HG03280 (cell line): ENCODE measurements around the gene WNT3.
"Not testable (repeated sequence)": the region's sequence is repeated elsewhere in the genome, so short reads cannot be mapped to it uniquely, and the experiment has no call there.

Experiments used
- ATAC-seq: cut with Tn5 transposase; IDR thresholded peaks from one replicate; pipeline ENCODE4 v1.9.1; 2021; ENCODE audit warnings: mild to moderate bottlenecking, moderate library complexity; ENCODE audit not compliant: unreplicated experiment

Gene WNT3

GRCh38 chr17:46766493-46767491, 51.7 kb downstream of the WNT3 start:
- no peak for ATAC-seq

GRCh38 chr17:46765453-46765852, 53.0 kb downstream of the WNT3 start:
- ATAC-seq: no peak

GRCh38 chr17:46764709-46765401, 53.6 kb downstream of the WNT3 start:
- no peak for ATAC-seq

GRCh38 chr17:46764000-46764708, 54.3 kb downstream of the WNT3 start:
- ATAC-seq: no peak

- no peak for ATAC-seq
These were observed 55.1 kb downstream of the WNT3 start for GRCh38 chr17:46763416-46763815.

- ATAC-seq: no peak
These were observed 59.4 kb downstream of the WNT3 start for GRCh38 chr17:46759141-46759540.

GRCh38 chr17:46758614-46759013, 59.9 kb downstream of the WNT3 start:
- no peak for ATAC-seq

- not testable (repeated sequence) for ATAC-seq
These were observed 60.9 kb downstream of the WNT3 start for GRCh38 chr17:46757588-46757987.

- no peak for ATAC-seq
These were observed 61.6 kb downstream of the WNT3 start for GRCh38 chr17:46756861-46757260.

- no peak for ATAC-seq
These were observed 62.3 kb downstream of the WNT3 start for GRCh38 chr17:46756081-46756735.

- no peak for ATAC-seq
These were observed 64.7 kb downstream of the WNT3 start for GRCh38 chr17:46753776-46754175.

GRCh38 chr17:46751425-46751824, 67.1 kb downstream of the WNT3 start:
- ATAC-seq: no peak

GRCh38 chr17:46745376-46745775, 73.1 kb downstream of the WNT3 start:
- ATAC-seq: no peak

- no peak for ATAC-seq
These were observed 74.1 kb downstream of the WNT3 start for GRCh38 chr17:46744441-46744840.

GRCh38 chr17:46742565-46743270, 75.8 kb downstream of the WNT3 start:
- ATAC-seq: no peak

GRCh38 chr17:46741122-46741730, 77.3 kb downstream of the WNT3 start:
- ATAC-seq: no peak

GRCh38 chr17:46739982-46740381, 78.5 kb downstream of the WNT3 start:
- ATAC-seq: no peak

- ATAC-seq: no peak
These were observed 79.9 kb downstream of the WNT3 start for GRCh38 chr17:46738544-46738943.

- no peak for ATAC-seq
These were observed 81.2 kb downstream of the WNT3 start for GRCh38 chr17:46737326-46737725.

GRCh38 chr17:46736100-46736499, 82.4 kb downstream of the WNT3 start:
- no peak for ATAC-seq
